ENCODE data around the gene SIAH3.

The SIAH3 gene

DNA sequence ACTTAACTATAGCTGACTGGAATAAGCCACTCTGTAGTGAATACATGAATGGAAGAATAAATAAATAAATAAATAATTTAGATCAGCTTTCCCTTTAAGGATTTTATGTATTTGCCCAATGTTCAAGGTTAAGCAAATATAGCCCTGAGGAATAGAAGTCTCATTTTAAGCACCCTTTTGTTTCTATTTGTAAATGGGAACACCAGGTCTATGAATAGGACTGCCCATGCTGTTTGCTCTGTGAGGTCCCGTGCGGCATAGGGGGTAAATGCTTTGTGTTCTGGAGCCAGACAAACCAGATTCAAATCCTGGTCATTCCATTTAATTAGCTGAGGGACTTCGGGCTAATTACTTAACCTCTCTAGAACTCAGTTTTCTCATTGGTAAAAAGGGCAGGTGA, 120.1 kb downstream of the SIAH3 start:
- DNase-seq: no peak

DNA sequence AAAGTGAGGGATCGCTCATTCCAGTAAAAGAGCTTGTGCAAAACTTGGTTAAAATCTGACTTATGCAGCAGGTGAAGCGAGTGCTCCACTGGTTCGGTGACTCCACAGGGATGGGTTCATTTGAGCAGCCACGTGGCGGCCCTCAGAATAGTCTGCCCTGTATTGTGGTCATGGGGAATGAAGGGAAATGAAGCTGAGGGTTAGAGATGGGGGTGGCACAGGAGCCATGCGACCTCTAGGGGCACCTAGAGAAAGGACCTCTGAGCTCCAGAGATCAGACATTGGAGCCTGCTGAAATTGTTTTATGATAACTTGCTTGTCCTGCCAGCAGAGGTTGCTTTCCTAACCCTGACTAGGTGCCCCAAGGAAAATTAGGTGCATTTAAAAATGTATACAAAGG, 122.8 kb downstream of the SIAH3 start:
- no peak for DNase-seq

Data from stimulated activated naive CD4-positive, alpha-beta T cell (primary cell).